Stomach smooth muscle (tissue), 2 donors: Measurements from ENCODE around the gene KRT84.

Experiments used
- H3K27ac ChIP-seq: one replicate; pipeline ENCODE4 v1.7.0; 2013; ENCODE audit warnings: mild to moderate bottlenecking, low read length, inconsistent platforms
- H3K27me3 ChIP-seq, 2 donors: one replicate each; pipeline ENCODE4 v1.7.0; 2013; ENCODE audit warnings: low read length in 2 of 2; ENCODE audit not compliant: insufficient read depth in 2 of 2, control insufficient read depth in 1 of 2
- H3K36me3 ChIP-seq, 2 donors: one replicate each; pipeline ENCODE4 v1.7.0; 2013; ENCODE audit warnings: low read length in 2 of 2; ENCODE audit not compliant: control insufficient read depth in 2 of 2, insufficient read depth in 2 of 2
- H3K4me1 ChIP-seq: one replicate; pipeline ENCODE4 v1.7.0; 2013; ENCODE audit warnings: low read length; ENCODE audit not compliant: control insufficient read depth, insufficient read depth
- H3K4me3 ChIP-seq, 2 donors: one replicate each; pipeline ENCODE4 v1.7.0; 2013; ENCODE audit warnings: low read length in 2 of 2
- H3K9ac ChIP-seq, 2 donors: one replicate each; pipeline ENCODE4 v1.7.0; 2013; ENCODE audit warnings: low read length in 2 of 2, mild to moderate bottlenecking in 1 of 2
- H3K9me3 ChIP-seq, 2 donors: one replicate each; pipeline ENCODE4 v1.7.0; 2013; ENCODE audit warnings: low read length in 2 of 2; ENCODE audit not compliant: control insufficient read depth in 2 of 2
- donor health status: healthy.
- donor health status: Pancreatic carcinoma.

KRT84 gene

GRCh38 chr12:52368508-52368907 is 16.9 kb downstream of the KRT84 start:
- H3K27me3 ChIP-seq: peaks cover 0 to 5% of the 10 kb centered on the region in 2 donors
- no peaks in the 10 kb centered on the region for H3K4me1 ChIP-seq
- no peaks in the 10 kb centered on the region for H3K36me3 ChIP-seq
- no peaks in the 10 kb centered on the region for H3K9me3 ChIP-seq
- no peak overlapping the region for H3K4me3 ChIP-seq
- H3K9ac ChIP-seq: no peak overlapping the region
- H3K27ac ChIP-seq: no peak overlapping the region

GRCh38 chr12:52367876-52368275 is 17.6 kb downstream of the KRT84 start:
- H3K36me3 ChIP-seq: no peaks in the 10 kb centered on the region
- H3K27me3 ChIP-seq: peaks cover 0 to 5% of the 10 kb centered on the region in 2 donors

GRCh38 chr12:52366738-52367485 is 18.5 kb downstream of the KRT84 start, which contains the start of gene KRT85:
Gene KRT85, minus strand, starts transcription at chr12:52367481. Its CDS starts 76 bp downstream, at chr12:52367405.
- Histone ChIP-seq H3K4me3 (no peak within 1 kb of the TSS), H3K27me3 (peaks cover 0 to 7% of the 10 kb centered on the region in 2 donors), H3K27ac (no peak within 1 kb of the TSS), H3K36me3 (no peaks in the 10 kb centered on the region), H3K9me3 (no peaks in the 10 kb centered on the region), H3K9ac (no peak within 1 kb of the TSS), H3K4me1 (no peaks in the 10 kb centered on the region)

More at GRCh38 chr12:52367876-52368275, 17.6 kb downstream of the KRT84 start:
- Histone ChIP-seq H3K27ac (no peak overlapping the region), H3K9ac (no peak overlapping the region), H3K4me1 (no peaks in the 10 kb centered on the region), H3K9me3 (no peaks in the 10 kb centered on the region), H3K4me3 (no peak overlapping the region)

GRCh38 chr12:52364901-52365489 is 20.5 kb downstream of the KRT84 start:
- no peak overlapping the region for H3K4me3 ChIP-seq

GRCh38 chr12:52364061-52364460 is 21.4 kb downstream of the KRT84 start:
- Histone ChIP-seq H3K4me1 (no peaks in the 10 kb centered on the region), H3K36me3 (no peaks in the 10 kb centered on the region), H3K9ac (no peak overlapping the region), H3K27me3 (peaks cover 0 to 7% of the 10 kb centered on the region in 2 donors), H3K9me3 (no peaks in the 10 kb centered on the region), H3K4me3 (no peak overlapping the region), H3K27ac (no peak overlapping the region)

More at GRCh38 chr12:52364901-52365489, 20.5 kb downstream of the KRT84 start:
- Histone ChIP-seq H3K27me3 (peaks cover 0 to 7% of the 10 kb centered on the region in 2 donors), H3K9ac (no peak overlapping the region), H3K4me1 (no peaks in the 10 kb centered on the region), H3K27ac (no peak overlapping the region), H3K9me3 (no peaks in the 10 kb centered on the region), H3K36me3 (no peaks in the 10 kb centered on the region)

GRCh38 chr12:52363111-52363679 is 22.3 kb downstream of the KRT84 start:
- Histone ChIP-seq H3K9ac (no peak overlapping the region), H3K36me3 (no peaks in the 10 kb centered on the region), H3K9me3 (no peaks in the 10 kb centered on the region), H3K4me3 (no peak overlapping the region), H3K27me3 (peaks cover 0 to 8% of the 10 kb centered on the region in 2 donors), H3K4me1 (no peaks in the 10 kb centered on the region), H3K27ac (no peak overlapping the region)

- H3K9me3 ChIP-seq: no peaks in the 10 kb centered on the region
- H3K36me3 ChIP-seq: no peaks in the 10 kb centered on the region
- no peak overlapping the region for H3K27ac ChIP-seq
- H3K9ac ChIP-seq: no peak overlapping the region
- no peaks in the 10 kb centered on the region for H3K4me1 ChIP-seq
- H3K4me3 ChIP-seq: no peak overlapping the region
- peaks cover 0 to 8% of the 10 kb centered on the region in 2 donors for H3K27me3 ChIP-seq
Observed at GRCh38 chr12:52362118-52362726, 23.2 kb downstream of the KRT84 start.

- Histone ChIP-seq H3K9ac (no peak overlapping the region), H3K36me3 (no peaks in the 10 kb centered on the region), H3K4me3 (no peak overlapping the region), H3K27ac (no peak overlapping the region), H3K9me3 (no peaks in the 10 kb centered on the region), H3K27me3 (peaks cover 0 to 8% of the 10 kb centered on the region in 2 donors), H3K4me1 (no peaks in the 10 kb centered on the region)
Observed at GRCh38 chr12:52361553-52361952, 23.9 kb downstream of the KRT84 start.

GRCh38 chr12:52360663-52361271 is 24.7 kb downstream of the KRT84 start:
- H3K4me3 ChIP-seq: no peak overlapping the region
- H3K36me3 ChIP-seq: no peaks in the 10 kb centered on the region
- peaks cover 0 to 6% of the 10 kb centered on the region in 2 donors for H3K27me3 ChIP-seq
- H3K9me3 ChIP-seq: no peaks in the 10 kb centered on the region
- no peaks in the 10 kb centered on the region for H3K4me1 ChIP-seq
- H3K9ac ChIP-seq: no peak overlapping the region
- no peak overlapping the region for H3K27ac ChIP-seq

GRCh38 chr12:52360106-52360662 is 25.3 kb downstream of the KRT84 start:
- no peak overlapping the region for H3K4me3 ChIP-seq
- H3K4me1 ChIP-seq: no peaks in the 10 kb centered on the region
- no peak overlapping the region for H3K9ac ChIP-seq
- H3K36me3 ChIP-seq: no peaks in the 10 kb centered on the region
- H3K27me3 ChIP-seq: peaks cover 0 to 6% of the 10 kb centered on the region in 2 donors
- no peak overlapping the region for H3K27ac ChIP-seq
- H3K9me3 ChIP-seq: no peaks in the 10 kb centered on the region
